ENCODE results near the gene NPS. TPM values are rescaled to one million over a fixed set of nuclear protein-coding genes. Genes with fewer than 3 reads are reported as not detected.

Gene NPS
- total RNA-seq, 1 donor = not detected

- Histone ChIP-seq H3K4me1 (ENCODE audit: insufficient read depth, low read length) (no peaks in the 10 kb centered on the region), H2AFZ (ENCODE audit: low read length) (no peak overlapping the region), H3K79me2 (ENCODE audit: insufficient read depth, low read length) (no peaks in the 10 kb centered on the region), H3K4me2 (ENCODE audit: insufficient read depth, low read length) (no peak overlapping the region), H3K36me3 (ENCODE audit: insufficient read depth, low read length) (no peaks in the 10 kb centered on the region), H3K9me3 (ENCODE audit: low read depth, low read length) (no peaks in the 10 kb centered on the region), H3K27ac (ENCODE audit: low read depth, low read length) (no peak overlapping the region), H3K27me3 (ENCODE audit: insufficient read depth, low read length) (no peaks in the 10 kb centered on the region), H3K4me3 (ENCODE audit: insufficient read depth, low read length) (no peak overlapping the region), H4K20me1 (ENCODE audit: insufficient read depth, low read length) (no peaks in the 10 kb centered on the region)
- DNase-seq (ENCODE audit: insufficient read length, low spot score, missing footprints) = no peak
- no peak for TF ChIP-seq CTCF (IDR thresholded peaks at IDR 0.05; ENCODE audit: extremely low read depth, low read depth, low read length)
Observed at GRCh38 chr10:127536972-127537760, 11.9 kb upstream of the NPS start.

- Histone ChIP-seq H3K79me2 (ENCODE audit: insufficient read depth, low read length) (no peaks in the 10 kb centered on the region), H3K4me1 (ENCODE audit: insufficient read depth, low read length) (no peaks in the 10 kb centered on the region), H3K36me3 (ENCODE audit: insufficient read depth, low read length) (no peaks in the 10 kb centered on the region), H3K27ac (ENCODE audit: low read depth, low read length) (no peak overlapping the region), H2AFZ (ENCODE audit: low read length) (no peak overlapping the region), H3K27me3 (ENCODE audit: insufficient read depth, low read length) (no peaks in the 10 kb centered on the region), H4K20me1 (ENCODE audit: insufficient read depth, low read length) (no peaks in the 10 kb centered on the region), H3K4me3 (ENCODE audit: insufficient read depth, low read length) (no peak overlapping the region), H3K9me3 (ENCODE audit: low read depth, low read length) (no peaks in the 10 kb centered on the region), H3K4me2 (ENCODE audit: insufficient read depth, low read length) (no peak overlapping the region)
- no peak for DNase-seq (ENCODE audit: insufficient read length, low spot score, missing footprints)
- no peak for TF ChIP-seq CTCF (IDR thresholded peaks at IDR 0.05; ENCODE audit: extremely low read depth, low read depth, low read length)
Observed at GRCh38 chr10:127537924-127538323, 11.2 kb upstream of the NPS start.

GRCh38 chr10:127548022-127548421, 1.1 kb upstream of the NPS start:
- Histone ChIP-seq H2AFZ (ENCODE audit: low read length) (no peak overlapping the region), H3K4me1 (ENCODE audit: insufficient read depth, low read length) (no peaks in the 10 kb centered on the region), H3K9me3 (ENCODE audit: low read depth, low read length) (no peaks in the 10 kb centered on the region), H3K36me3 (ENCODE audit: insufficient read depth, low read length) (no peaks in the 10 kb centered on the region), H3K27me3 (ENCODE audit: insufficient read depth, low read length) (no peaks in the 10 kb centered on the region), H3K79me2 (ENCODE audit: insufficient read depth, low read length) (no peaks in the 10 kb centered on the region), H4K20me1 (ENCODE audit: insufficient read depth, low read length) (no peaks in the 10 kb centered on the region), H3K4me2 (ENCODE audit: insufficient read depth, low read length) (no peak overlapping the region), H3K4me3 (ENCODE audit: insufficient read depth, low read length) (no peak overlapping the region), H3K27ac (ENCODE audit: low read depth, low read length) (no peak overlapping the region)
- no peak for DNase-seq (ENCODE audit: insufficient read length, low spot score, missing footprints)
- TF ChIP-seq CTCF (IDR thresholded peaks at IDR 0.05; ENCODE audit: extremely low read depth, low read depth, low read length) = no peak

- Histone ChIP-seq H3K79me2 (ENCODE audit: insufficient read depth, low read length) (no peaks in the 10 kb centered on the region), H3K9me3 (ENCODE audit: low read depth, low read length) (no peaks in the 10 kb centered on the region), H3K4me2 (ENCODE audit: insufficient read depth, low read length) (no peak overlapping the region), H3K27ac (ENCODE audit: low read depth, low read length) (no peak overlapping the region), H3K27me3 (ENCODE audit: insufficient read depth, low read length) (no peaks in the 10 kb centered on the region), H4K20me1 (ENCODE audit: insufficient read depth, low read length) (no peaks in the 10 kb centered on the region), H2AFZ (ENCODE audit: low read length) (no peak overlapping the region), H3K4me3 (ENCODE audit: insufficient read depth, low read length) (no peak overlapping the region), H3K36me3 (ENCODE audit: insufficient read depth, low read length) (no peaks in the 10 kb centered on the region), H3K4me1 (ENCODE audit: insufficient read depth, low read length) (no peaks in the 10 kb centered on the region)
- no peak for DNase-seq (ENCODE audit: insufficient read length, low spot score, missing footprints)
- no peak for TF ChIP-seq CTCF (IDR thresholded peaks at IDR 0.05; ENCODE audit: extremely low read depth, low read depth, low read length)
Observed at GRCh38 chr10:127550861-127551260, 1.8 kb downstream of the NPS start.
